GM21825 (cell line): ENCODE results near the gene GRIFIN.
"Not testable (repeated sequence)": the region's sequence is repeated elsewhere in the genome, so short reads cannot be mapped to it uniquely, and the experiment has no call there.

ENCODE experiments used
- ATAC-seq: cut with Tn5 transposase; IDR thresholded peaks from one replicate; pipeline ENCODE4 v1.9.1; 2021; ENCODE audit warnings: mild to moderate bottlenecking, moderate library complexity; ENCODE audit not compliant: unreplicated experiment

GRIFIN gene

GRCh38 chr7:2480070-2480408 lies 3.8 kb upstream of the GRIFIN start:
- ATAC-seq: no peak

- ATAC-seq: no peak
Measured at GRCh38 chr7:2479276-2480069, 3.3 kb upstream of the GRIFIN start.

GRCh38 chr7:2478800-2479199 lies 2.6 kb upstream of the GRIFIN start:
- no peak for ATAC-seq

- ATAC-seq: no peak
Measured at GRCh38 chr7:2478399-2478785, 2.2 kb upstream of the GRIFIN start.

- peak; percentile 61 for ATAC-seq
Measured at GRCh38 chr7:2477447-2478398, 1.5 kb upstream of the GRIFIN start.

- no peak for ATAC-seq
Measured at GRCh38 chr7:2476776-2477446, 713 bp upstream of the GRIFIN start.

GRCh38 chr7:2475678-2476015 lies 551 bp downstream of the GRIFIN start:
- no peak for ATAC-seq

- ATAC-seq: no peak
Measured at GRCh38 chr7:2474813-2475677, 1.2 kb downstream of the GRIFIN start.

- no peak for ATAC-seq
Measured at GRCh38 chr7:2474224-2474623, 2.0 kb downstream of the GRIFIN start.

GRCh38 chr7:2473496-2474180 lies 2.6 kb downstream of the GRIFIN start:
- ATAC-seq: no peak

GRCh38 chr7:2472739-2473138 lies 3.5 kb downstream of the GRIFIN start:
- ATAC-seq: no peak

GRCh38 chr7:2471396-2471795 lies 4.8 kb downstream of the GRIFIN start:
- no peak for ATAC-seq

- ATAC-seq: no peak
Measured at GRCh38 chr7:2471022-2471329, 5.2 kb downstream of the GRIFIN start.

- ATAC-seq: no peak
Measured at GRCh38 chr7:2470204-2471021, 5.8 kb downstream of the GRIFIN start.

GRCh38 chr7:2469460-2470203 lies 6.6 kb downstream of the GRIFIN start:
- ATAC-seq: not testable (repeated sequence)

- no peak for ATAC-seq
Measured at GRCh38 chr7:2468227-2468626, 8.0 kb downstream of the GRIFIN start.

- ATAC-seq: no peak
Measured at GRCh38 chr7:2466675-2467074, 9.5 kb downstream of the GRIFIN start.

GRCh38 chr7:2465928-2466327 lies 10.3 kb downstream of the GRIFIN start:
- no peak for ATAC-seq

GRCh38 chr7:2462731-2463130 lies 13.5 kb downstream of the GRIFIN start:
- ATAC-seq: no peak
